GM18867 (cell line): ENCODE measurements around the gene IL6ST.
A peak's percentile ranks its signal among the peaks of the same experiment; 100 is the strongest.
"Not testable (repeated sequence)": the region's sequence is repeated elsewhere in the genome, so short reads cannot be mapped to it uniquely, and the experiment has no call there.

Experiments used
- ATAC-seq: cut with Tn5 transposase; IDR thresholded peaks from one replicate; pipeline ENCODE4 v1.9.1; 2021; ENCODE audit warnings: mild to moderate bottlenecking, moderate library complexity; ENCODE audit not compliant: unreplicated experiment

The IL6ST gene

DNA sequence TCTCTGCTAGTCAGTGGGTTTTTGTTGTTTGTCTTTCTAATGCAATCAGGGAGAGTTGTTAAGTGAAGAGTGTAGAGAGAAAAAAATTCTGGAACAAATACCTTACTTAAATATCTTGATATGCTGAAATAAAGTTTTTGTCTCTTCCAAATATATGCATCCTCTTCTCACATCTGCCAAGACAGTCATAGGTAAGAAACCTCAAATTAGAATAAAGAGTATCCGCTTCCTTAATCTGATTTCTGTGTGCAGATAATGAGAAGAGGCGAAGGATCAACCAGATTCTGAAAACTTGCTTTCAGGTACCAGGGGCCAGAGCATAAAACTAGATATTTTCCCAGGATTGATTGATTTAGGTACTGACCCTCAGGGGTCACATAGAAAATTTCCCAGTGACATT is 11.3 kb upstream of the IL6ST start:
- ATAC-seq, result peak; percentile 70

DNA sequence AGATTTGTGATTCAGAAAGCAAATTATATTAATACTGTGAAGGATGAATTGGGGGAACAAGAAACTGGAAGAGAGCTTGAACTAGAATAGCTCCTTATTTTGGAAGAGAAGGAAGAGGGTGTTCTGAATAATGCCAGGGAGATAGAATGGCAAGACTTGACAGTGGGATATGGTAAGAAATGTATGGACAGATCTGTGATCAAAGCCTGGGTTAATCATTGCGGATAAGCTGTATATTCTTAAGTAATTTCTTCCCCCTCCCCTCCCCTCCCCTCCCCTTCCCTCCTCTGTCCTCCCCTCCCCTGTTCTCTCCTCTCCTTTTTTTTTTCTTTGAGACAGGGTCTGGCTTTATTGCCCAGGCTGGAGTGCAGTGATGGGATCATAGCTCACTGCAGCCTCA is 10.1 kb upstream of the IL6ST start:
- no peak for ATAC-seq

DNA sequence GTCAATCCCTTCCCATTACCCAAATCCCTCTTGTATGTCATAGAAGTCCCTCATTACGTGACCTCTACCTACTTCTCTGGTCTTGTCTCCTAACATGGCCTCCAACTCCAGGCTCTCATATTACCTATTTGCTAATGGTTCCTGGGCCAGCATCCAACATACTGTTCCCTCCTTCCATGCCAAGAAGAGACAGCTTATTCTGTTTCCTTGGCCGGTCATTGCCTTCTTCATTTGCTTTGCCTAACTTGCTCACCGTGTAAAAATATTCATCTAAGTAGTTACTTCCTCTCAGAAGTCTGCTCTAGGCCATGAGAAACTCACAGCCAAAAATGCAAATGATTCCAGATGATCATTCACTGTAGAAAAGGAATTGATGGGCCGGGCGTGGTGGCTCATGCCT is 8.9 kb upstream of the IL6ST start:
- ATAC-seq, result no peak

DNA sequence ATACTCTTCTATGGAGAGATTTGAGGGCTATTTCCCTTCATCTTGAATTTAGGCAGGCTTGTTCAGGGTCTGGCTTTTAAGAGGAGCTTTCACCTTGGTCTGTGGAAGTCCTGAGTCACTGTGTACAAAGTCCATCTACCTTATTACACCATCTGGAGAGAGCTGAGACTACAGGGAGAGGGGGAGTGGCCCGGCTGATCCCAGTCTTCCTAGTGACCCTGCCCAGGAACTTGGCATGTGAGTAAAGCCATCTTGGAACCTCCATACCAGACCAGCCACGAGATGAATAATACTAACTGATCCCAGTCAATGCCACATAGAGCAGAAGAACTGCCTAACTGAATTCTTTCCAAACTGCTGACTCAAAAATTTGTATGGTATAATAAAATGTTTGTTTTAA is 8.4 kb upstream of the IL6ST start:
- ATAC-seq, result no peak

DNA sequence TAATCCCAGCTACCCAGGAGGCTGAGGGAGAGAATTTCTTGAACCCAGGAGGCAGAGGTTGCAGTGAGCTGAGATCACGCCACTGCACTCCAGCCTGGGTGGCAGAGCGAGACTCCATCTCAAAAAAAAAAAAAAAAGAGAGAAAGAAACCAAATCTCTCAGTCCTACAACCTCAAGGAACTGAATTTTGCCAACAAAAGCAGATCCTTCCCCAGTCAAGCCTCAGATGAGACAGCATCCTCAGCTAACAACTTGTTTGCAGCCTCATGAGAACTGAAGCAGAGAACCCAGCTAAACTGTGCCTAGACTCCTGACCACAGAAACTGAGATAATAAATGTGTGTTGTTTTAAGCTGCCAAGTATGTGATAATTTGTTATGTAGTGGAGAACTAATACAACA is 7.5 kb upstream of the IL6ST start:
- no peak for ATAC-seq

DNA sequence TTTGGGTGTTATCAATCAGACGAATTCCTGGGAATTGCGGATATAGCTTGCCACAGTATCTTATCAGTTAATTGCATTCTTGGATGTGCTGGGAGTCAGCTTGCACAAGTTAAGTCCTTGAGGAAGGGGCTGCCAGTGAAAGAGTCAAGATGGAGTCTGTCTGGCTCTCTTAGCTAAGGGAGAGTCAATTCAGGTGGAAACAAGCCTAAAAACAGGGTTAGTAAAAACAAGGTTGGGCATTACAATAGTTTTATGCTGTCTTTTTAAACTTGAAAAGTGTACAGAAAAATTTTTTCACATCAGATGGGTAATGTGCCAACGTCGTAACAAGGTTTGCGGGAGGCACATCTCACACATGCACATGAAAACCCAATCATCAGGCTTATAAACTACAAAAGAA is 5.5 kb upstream of the IL6ST start:
- not testable (repeated sequence) for ATAC-seq

DNA sequence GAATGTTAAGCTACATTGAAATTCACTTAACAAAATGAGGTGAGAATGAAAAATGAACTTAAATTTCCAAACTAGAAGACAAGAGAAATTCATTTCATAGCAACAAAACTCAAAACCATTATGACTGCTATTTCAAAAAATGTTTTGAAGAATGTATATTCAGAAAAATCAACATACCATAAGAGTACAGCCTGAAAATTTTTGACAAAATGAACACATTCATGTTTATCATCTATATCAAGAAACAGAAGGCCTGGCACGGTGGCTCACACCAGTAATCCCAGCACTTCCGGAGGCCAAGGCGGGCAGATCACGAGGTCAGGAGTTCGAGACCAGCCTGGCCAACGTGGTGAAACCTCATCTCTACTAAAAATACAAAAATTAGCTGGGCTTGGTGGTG is 4.2 kb upstream of the IL6ST start:
- ATAC-seq, result no peak

DNA sequence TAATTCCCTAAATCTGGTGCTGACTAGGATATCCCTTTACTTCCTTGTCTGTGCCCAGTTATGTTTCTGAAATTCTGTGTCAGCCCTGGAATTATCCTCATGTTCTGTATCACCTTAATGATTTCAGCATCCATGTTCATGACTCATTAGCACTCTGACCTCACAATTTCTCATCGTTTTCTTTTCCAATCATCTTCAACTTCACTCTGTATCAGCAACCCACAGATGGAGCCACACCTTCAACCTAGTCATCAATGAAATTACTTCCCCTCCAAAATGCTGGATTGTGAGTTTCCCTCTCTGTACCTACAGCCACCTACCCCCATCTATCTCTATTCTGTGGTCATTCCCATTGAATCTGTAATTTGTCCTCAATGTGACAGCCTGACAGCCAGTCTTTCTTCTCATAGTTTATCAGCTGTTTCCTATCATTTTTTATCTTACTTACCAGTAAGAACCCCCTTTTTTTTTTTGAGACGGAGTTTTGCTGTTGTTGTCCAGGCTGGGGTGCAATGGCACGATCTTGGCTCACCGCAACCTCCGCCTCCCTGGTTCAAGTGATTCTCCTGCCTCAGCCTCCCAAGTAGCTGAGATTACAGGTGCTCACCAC is 3.1 kb upstream of the IL6ST start:
- ATAC-seq, result no peak

DNA sequence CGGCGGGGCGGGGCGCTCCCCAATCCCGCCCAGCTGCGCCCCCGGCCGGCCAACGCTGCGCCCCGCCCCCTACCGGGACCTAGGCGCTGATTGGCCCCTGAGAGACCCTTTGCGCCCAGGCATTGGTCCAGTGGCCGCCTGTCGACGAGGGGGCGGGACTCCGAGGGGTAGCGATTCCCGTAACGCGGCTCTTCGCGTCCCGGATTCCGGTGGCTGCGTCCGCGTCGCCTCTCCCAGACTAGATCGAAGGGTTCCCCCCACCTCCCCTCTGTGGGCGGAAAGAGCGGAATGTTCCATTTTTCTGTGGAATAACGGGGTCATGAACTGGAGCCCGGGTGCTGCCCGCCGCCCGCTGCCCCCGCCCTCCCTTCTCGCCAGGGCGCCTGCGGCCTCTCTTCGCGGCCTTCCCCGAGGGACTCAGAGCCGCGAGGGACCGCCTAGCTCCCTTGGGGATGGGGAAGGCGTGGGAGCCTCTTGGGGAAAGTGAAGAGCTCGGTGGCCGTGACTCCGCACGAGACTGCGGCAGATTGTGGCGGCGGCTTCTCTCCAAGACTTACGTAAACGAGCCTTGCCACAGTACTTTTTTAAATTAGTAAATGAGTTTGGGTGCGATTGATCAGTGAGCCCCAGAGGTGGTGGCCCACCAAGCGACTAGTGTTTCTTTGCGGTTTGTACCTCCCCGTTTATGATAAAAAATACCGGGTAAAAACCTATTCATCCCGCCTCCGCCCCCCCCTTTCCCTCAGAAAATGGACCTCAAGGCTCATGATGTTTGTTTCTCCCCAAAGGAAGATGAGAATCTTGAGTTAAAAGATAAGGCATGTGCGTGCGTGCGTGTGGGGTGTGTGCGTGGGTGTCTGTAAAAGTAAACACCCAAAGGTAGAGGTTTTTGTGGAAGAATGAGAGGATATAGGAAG is 493 bp upstream of the IL6ST start:
- ATAC-seq, result peak; percentile 97

DNA sequence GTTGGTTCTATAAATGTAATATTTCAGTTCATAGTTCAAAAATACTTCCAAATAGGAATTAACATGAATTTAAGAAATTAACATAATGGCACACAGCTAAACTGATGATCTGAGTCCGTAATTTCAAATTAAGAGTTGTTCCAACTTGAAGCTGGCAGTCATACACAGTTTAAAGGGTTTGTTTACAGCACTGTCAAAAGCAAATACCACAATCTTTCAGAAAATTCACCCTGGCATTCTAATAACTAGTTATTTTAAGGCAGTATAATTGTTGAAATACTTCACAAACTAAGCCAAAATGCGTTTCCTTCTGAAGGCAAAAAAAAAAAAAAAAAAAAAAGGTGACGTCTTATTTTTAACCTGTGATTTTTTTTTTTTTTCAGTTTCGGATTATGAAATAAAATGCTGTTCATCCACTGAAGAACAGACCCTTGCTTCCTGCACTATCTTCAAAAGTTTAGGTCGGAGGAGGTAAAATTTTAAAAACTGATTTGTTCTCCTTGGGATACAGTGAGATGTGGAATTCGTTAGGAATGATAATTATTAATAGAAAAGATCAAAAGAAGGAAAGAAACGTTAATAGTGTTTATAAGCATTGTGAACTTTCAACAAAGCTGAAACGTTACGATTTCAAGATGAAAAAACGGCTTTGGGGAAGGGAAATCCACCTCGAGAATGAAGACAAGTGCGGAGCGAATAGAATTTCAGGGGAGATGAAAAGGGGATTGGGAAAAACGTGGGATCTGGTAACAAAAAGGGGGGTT is 850 bp downstream of the IL6ST start:
- no peak for ATAC-seq

DNA sequence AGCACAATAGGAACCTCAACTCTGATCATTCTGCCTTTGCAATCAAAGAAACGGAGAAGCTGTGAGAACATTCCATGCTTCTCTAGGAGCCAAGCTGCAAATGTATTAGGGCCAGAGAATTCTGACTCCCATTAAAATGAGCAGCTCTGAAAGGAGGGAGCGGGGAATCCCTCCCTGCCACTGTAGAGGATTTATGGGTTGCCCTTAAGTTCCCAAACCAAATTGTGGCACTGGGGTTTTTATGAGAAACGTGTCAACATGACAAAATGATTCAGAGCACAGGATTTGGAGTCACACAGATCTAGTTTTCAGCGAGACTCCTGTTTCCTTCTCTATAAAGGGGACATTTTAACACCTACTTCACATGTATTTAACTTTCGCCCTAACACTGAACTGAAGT is 1.8 kb downstream of the IL6ST start:
- no peak for ATAC-seq

DNA sequence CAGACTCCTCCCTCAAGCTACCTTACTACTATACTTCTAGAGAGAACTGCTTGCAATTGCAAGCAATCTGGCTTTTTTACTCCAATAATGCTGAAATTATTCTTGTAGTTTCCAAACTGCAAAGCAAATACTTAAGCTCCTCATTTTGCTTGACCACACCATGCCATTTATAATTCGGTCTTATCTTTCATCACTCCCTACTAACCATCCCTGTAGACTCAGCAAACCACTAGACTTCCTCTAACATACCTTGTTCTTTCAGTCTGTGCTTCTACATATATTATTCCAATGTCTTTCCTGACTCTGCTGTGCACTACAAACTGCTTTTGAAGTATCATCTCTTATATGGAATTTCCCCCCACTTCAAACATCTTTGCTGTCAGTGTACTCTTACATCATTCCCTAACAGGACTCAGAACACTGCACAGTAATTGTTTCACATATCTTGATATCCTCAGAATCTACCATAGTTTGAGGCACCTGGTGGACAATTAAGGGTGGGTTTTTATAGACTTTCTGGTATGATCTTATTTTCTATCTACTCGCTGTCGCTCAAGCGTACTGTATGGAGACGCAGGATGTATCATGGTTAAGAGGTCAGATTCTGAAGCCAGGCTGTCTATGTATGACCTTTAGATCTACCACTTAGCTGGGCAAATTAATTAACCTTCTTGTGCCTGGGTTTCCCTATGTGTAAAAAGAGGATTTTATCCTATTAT is 2.8 kb downstream of the IL6ST start:
- ATAC-seq, result no peak

DNA sequence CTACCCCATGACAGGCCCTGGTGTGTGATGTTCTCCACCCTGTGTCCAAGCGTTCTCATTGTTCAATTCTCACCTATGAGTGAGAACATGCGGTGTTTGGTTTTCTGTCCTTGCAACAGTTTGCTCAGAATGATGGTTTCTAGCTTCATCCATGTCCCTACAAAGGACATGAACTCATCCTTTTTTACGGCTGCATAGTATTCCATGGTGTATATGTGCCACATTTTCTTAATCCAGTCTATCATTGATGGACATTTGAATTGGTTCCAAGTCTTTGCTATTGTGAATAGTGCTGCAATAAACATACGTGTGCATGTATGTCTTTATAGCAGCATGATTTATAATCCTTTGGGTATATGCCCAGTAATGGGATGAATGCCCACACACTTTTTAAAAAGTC is 3.9 kb downstream of the IL6ST start:
- not testable (repeated sequence) for ATAC-seq

DNA sequence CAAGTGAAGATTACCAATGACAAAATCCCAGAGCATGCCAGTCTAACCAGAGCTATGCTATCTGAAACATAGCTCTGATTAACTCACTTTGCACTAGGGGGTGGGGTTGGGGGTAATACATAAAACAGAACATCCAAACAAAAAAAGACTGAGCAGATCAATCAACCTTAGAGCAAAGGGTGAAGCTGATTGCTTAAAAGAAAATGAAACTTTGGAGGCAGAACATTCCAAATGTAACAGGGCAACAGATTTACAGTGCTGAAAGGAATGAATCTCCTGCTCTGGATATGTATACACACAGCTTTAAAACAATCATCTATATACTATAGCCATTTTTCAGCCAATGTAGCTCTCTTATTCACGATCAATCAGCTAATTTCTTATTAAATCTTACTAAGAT is 4.9 kb downstream of the IL6ST start:
- no peak for ATAC-seq

DNA sequence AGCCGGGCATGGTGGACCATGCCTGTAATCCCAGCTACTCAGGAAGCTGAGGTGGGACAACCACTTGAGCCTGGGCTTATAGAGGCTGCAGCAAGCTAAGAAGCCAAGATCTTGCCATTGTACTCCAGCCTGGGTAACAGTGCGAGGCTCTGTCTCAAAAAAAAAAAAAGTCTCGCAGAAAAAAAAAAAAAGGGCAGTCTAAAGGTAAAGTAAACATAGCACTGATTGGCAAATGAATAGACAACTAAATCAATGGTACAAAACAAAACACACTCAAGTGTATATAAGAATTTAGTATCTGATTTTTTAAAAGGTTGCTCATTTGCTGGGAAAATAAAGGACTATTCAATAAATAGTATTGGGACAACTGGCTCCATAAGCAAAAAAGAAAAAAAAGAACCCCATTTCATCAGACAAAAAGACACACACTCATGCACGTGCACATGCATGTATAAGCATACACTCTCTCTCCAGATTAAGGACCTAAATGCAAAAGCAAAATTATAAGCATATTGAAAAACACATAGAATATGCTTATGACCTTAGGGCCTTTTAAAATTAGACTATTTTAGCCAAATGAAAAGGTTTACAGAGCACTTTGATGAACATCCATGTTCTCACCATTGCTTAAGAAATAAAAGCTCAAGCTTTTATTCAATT is 5.7 kb downstream of the IL6ST start:
- ATAC-seq, result no peak

DNA sequence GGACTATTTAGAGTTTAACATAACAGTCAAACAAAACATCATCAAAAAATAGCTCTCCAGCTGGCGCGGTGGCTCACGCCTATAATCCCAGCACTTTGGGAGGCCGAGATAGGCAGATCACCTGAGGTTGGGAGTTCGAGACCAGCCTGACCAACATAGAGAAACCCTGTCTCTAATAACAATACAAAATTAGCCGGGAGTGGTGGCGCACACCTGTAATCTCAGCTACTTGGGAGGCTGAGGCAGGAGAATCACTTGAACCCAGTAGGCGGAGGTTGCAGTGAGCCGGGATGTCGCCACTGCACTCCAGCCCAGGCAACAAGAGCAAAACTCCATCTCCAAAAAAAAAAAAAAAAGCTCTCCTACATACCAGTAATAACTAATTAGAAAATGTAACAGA is 6.3 kb downstream of the IL6ST start:
- not testable (repeated sequence) for ATAC-seq

DNA sequence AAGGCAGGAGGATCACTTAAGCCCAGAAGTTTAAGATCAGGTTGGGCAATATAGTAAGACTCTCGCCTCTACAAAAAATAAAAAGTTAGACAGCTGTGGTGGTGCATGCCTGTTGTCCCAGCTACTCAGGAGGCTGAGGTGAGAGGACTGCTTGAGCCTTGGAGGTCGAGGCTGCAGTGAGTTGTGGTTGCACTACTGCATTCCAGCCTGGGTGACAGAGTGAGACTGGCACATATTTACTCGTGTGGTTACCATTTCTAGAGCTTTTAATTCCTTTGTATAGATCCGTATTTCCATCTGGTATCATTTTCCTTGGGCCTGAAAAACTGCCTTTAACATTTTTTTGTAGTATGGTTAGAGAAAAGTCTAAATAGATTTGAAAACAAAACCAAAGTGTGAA is 7.8 kb downstream of the IL6ST start:
- ATAC-seq, result no peak

DNA sequence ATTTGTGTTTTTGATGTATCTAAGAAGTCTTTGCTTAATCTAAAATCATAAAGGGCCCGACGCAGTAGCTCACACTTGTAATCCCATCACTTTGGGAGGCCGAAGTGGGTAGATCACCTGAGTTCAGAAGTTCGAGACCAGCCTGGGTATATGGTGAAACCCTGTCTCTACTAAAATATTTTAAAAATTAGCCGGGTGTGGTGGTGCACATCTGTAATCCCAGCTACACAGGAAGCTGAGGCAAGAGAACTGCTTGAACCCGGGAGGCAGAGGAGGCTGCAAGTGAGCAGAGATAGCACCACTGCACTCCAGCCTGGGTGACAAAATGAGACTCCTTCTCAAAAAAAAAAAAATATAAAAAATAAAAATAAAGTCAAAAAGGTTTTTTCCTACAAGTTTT is 9.6 kb downstream of the IL6ST start:
- ATAC-seq, result no peak

DNA sequence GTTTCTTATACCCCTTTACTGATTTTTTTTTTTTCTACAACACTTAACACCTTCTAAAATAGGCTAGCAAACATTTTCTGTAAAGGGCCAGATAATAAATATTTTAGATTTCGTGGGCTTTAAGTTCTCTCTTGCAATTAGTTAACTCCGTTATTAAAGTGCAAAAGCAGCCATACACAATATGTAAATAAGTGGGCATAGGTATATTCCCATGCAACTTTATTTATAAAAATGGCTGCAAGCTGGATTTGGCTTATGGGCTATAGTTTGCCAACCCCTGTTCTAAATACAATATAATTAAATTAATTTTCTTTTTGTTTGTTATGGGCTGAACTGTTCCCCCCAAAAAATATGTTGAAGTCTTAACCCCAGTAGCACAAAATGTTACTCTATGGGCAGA is 10.8 kb downstream of the IL6ST start:
- no peak for ATAC-seq

DNA sequence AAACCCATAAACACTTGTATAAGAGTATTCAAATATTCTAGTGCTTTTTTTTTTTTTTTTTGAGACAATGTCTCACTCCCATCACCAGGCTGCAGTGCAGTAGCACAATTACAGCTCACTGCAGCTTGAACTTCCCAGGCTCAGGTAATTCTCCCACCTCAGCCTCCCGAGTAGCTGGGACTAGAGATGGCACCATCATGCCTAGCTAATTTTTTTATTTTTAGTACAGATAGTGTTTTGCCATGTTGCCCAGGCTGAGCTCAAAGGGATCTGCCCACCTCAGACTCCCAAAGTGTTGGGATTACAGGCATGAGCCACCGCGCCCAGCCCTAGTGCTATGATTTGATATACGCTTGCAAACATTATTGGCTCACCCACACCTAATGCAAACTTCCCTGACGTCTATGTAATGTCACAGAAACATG is 11.8 kb downstream of the IL6ST start:
- no peak for ATAC-seq

DNA sequence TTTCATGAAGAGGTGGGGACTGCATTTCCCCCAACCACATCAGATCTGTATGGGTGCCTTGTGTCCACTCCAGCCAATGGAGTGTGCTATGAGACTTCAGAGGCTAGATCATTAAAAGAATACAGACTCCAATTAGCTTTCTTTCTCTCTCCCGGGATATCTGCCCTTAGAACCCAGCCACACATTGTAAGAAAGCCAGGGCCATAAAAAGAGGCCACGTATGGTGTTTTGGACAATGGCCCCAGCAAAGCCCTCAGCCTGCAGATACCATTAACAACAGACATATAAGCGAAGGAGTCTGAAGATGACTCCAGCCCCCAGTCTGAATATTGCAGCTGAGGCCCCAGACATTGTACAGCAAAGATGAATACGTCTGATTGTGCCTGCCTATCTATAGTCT is 21.5 kb downstream of the IL6ST start:
- ATAC-seq, result no peak
